DOHH2 (cell line): Measurements from ENCODE around the gene EGFL8.

Source experiments
- CTCF ChIP-seq: fragments of 200-600 bp; sonication (generic); IDR thresholded peaks from one replicate; pipeline ENCODE4 v1.5.1; 2014; ENCODE audit warnings: antibody characterized with exemption, mild to moderate bottlenecking, low read depth, low read length; ENCODE audit not compliant: poor library complexity, severe bottlenecking
- EZH2phosphoT487 ChIP-seq: fragments of 200-600 bp; sonication (generic); IDR thresholded peaks from 2 replicates; pipeline ENCODE4 v1.6.1; 2017; ENCODE audit warnings: borderline replicate concordance, mild to moderate bottlenecking, antibody characterized with exemption, low read length, moderate library complexity, mixed read lengths

GRCh38 chr6:32129297-32130088 is 34.9 kb upstream of the EGFL8 start:
- TF ChIP-seq CTCF (no peak), EZH2phosphoT487 (no peak)
